ENCODE measurements around the gene ANGPTL8. TPM values are rescaled to one million over a fixed set of nuclear protein-coding genes. Genes with fewer than 3 reads are reported as not detected.

ANGPTL8 gene
- total RNA-seq, 1 donor from 2014 or later: not detected

DNA sequence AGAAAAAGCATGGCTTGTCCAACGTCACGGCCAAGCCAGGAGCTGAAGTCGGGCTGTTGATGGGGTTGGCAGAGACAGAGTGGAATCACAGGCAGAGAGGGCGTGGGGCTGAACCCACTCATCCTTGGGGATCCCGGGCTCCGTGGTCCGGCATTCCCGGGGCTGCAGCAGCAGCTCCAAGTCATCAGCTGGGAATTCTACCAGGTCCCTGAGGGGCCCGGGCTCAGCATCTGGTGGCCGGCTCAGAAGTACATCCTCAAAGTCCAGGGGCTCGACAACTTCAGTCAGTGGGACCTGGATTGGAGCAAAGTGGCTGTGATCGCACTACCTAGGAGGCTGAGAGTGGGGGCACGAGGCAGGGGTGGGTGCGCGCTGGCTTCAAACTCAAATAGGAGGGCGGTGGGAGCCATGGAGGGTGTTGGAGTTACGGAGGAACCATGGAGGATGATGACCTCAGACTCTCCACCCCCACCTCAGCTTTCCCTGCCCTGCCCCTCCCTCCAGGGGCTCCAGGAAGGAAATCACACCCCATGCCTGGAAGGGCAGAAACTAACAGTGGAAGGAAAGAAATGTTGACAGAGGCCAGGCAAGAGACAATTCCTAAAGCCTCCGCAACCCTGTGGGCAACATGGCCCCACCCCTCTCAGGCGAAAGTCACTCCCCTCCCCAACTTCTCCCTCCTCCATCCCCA lies 13.4 kb downstream of the ANGPTL8 start:
- no peak overlapping the region for H3K27ac Mint-ChIP-seq
- peaks cover 6% of the 10 kb centered on the region for H3K36me3 Mint-ChIP-seq
- TF ChIP-seq, protein P1, sequence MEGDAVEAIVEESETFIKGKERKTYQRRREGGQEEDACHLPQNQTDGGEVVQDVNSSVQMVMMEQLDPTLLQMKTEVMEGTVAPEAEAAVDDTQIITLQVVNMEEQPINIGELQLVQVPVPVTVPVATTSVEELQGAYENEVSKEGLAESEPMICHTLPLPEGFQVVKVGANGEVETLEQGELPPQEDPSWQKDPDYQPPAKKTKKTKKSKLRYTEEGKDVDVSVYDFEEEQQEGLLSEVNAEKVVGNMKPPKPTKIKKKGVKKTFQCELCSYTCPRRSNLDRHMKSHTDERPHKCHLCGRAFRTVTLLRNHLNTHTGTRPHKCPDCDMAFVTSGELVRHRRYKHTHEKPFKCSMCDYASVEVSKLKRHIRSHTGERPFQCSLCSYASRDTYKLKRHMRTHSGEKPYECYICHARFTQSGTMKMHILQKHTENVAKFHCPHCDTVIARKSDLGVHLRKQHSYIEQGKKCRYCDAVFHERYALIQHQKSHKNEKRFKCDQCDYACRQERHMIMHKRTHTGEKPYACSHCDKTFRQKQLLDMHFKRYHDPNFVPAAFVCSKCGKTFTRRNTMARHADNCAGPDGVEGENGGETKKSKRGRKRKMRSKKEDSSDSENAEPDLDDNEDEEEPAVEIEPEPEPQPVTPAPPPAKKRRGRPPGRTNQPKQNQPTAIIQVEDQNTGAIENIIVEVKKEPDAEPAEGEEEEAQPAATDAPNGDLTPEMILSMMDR (conservative IDR thresholded peaks at IDR 0.05): no peak
- no peak for DNase-seq (ENCODE audit: extremely low spot score, unreplicated experiment)
- H3K9me3 Mint-ChIP-seq: no peaks in the 10 kb centered on the region
- H3K27me3 Mint-ChIP-seq: no peaks in the 10 kb centered on the region
- no peak overlapping the region for H3K4me3 Mint-ChIP-seq
- H3K4me1 Mint-ChIP-seq (ENCODE audit: unreplicated experiment): no peaks in the 10 kb centered on the region

DNA sequence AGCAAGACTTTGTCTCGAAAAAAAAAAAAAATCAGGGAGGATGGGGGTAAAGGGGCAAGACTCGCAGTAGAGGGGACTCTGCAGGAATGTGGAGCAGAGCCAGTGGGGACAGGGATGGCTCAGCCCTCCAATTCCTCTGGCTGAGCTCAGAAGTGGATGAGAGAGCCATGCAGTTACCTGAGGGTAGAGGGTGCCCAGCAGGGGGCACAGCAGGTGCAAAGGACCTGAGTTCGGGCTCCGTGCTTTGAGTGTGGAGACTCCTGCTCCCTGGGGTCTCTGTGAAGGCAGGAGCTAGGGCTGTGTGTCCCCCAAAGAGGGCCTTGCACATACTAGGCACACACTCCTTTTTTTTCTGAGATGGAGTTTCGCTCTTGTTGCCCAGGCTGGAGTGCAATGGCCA lies 15.2 kb downstream of the ANGPTL8 start:
- Mint-ChIP-seq H3K9me3 (no peaks in the 10 kb centered on the region), H3K27me3 (no peaks in the 10 kb centered on the region), H3K36me3 (peaks cover 4% of the 10 kb centered on the region), H3K4me3 (no peak overlapping the region), H3K4me1 (ENCODE audit: unreplicated experiment) (no peaks in the 10 kb centered on the region), H3K27ac (no peak overlapping the region)
- no peak for DNase-seq (ENCODE audit: extremely low spot score, unreplicated experiment)
- TF ChIP-seq, protein P1 (conservative IDR thresholded peaks at IDR 0.05): no peak

DNA sequence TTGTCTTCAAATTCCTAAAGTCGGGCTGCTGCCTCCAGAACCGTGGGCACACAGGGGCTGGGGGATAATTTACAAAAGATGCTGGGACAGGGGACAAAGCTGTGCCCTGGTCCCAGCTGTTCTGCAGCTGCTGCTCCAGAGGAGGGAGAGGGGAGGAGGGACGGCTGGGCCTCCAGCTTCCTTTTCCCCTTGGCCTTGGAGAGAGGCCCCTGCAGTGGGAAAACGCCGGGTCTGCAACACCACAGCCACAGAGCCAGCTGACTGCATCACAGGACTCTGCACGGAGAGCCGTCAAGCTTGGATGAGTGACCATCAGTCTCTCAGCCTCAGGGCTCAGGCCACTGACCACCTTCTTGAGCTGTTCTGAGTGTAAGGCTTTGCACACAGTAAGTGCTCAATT lies 16.8 kb downstream of the ANGPTL8 start:
- no peak overlapping the region for H3K4me3 Mint-ChIP-seq
- no peaks in the 10 kb centered on the region for H3K36me3 Mint-ChIP-seq
- no peaks in the 10 kb centered on the region for H3K9me3 Mint-ChIP-seq
- no peak overlapping the region for H3K27ac Mint-ChIP-seq
- TF ChIP-seq, protein P1 (conservative IDR thresholded peaks at IDR 0.05): no peak
- no peak for DNase-seq (ENCODE audit: extremely low spot score, unreplicated experiment)
- no peaks in the 10 kb centered on the region for H3K27me3 Mint-ChIP-seq
- no peaks in the 10 kb centered on the region for H3K4me1 Mint-ChIP-seq (ENCODE audit: unreplicated experiment)

DNA sequence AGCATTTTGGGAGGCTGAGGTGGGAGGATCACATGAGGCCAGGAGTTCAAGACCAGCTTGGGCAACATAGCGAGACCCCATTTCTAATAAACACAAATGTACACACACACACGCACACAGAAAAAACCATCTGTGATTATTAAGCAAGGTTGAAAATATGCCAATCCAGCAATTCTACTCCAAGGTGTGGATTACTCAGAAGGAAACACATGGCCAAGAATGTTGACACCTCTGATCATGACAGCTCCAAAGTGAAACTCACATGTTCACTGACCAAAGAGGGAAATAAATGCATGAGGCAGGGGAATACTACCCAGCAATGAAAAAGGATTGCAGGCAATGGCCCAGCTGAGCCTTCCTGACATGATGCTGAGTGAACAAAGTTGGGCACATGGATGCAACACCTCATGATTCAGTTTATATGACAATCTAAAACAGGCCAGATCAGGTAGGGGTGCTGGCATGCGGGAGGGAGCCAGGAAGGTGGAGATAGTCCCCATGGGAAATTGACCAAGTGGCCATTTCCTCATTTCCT lies 18.5 kb downstream of the ANGPTL8 start:
- H3K27ac Mint-ChIP-seq: no peak overlapping the region
- H3K27me3 Mint-ChIP-seq: no peaks in the 10 kb centered on the region
- DNase-seq (ENCODE audit: extremely low spot score, unreplicated experiment): no peak
- H3K36me3 Mint-ChIP-seq: no peaks in the 10 kb centered on the region
- TF ChIP-seq, protein P1 (conservative IDR thresholded peaks at IDR 0.05): no peak
- H3K4me1 Mint-ChIP-seq (ENCODE audit: unreplicated experiment): no peaks in the 10 kb centered on the region
- H3K9me3 Mint-ChIP-seq: no peaks in the 10 kb centered on the region
- H3K4me3 Mint-ChIP-seq: peak overlapping the region; percentile 7

DNA sequence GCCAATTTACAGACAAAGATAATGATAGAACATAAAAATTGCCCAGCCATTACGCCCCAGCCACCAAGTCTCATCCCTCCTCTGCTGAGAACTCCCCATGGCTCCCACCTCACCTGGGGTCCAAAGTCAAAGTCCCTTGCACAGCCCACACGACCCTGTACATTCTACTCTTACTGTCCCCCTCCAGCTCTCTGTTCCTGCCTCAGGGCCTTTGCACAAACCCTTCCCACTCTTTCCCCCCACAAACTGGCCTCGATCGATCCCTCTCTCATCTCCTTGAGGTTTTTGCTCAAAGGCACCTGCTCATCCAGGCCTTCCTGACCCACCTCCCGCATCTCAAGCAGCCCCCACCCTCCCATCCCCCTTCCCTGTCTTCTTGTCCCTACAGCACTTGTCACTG lies 21.6 kb downstream of the ANGPTL8 start:
- H3K4me3 Mint-ChIP-seq: peak overlapping the region; percentile 86
- DNase-seq (ENCODE audit: extremely low spot score, unreplicated experiment): no peak
- H3K27ac Mint-ChIP-seq: peak overlapping the region; percentile 82
- H3K36me3 Mint-ChIP-seq: no peaks in the 10 kb centered on the region
- no peaks in the 10 kb centered on the region for H3K27me3 Mint-ChIP-seq
- H3K4me1 Mint-ChIP-seq (ENCODE audit: unreplicated experiment): peaks cover 9% of the 10 kb centered on the region
- H3K9me3 Mint-ChIP-seq: no peaks in the 10 kb centered on the region
- TF ChIP-seq, protein P1 (conservative IDR thresholded peaks at IDR 0.05): no peak
